HG03520 (cell line): ENCODE results near the gene TTLL11.
"Not testable (repeated sequence)": the region's sequence is repeated elsewhere in the genome, so short reads cannot be mapped to it uniquely, and the experiment has no call there.

ENCODE experiments used
- ATAC-seq: cut with Tn5 transposase; IDR thresholded peaks from one replicate; pipeline ENCODE4 v1.9.1; 2021; ENCODE audit warnings: mild to moderate bottlenecking, moderate library complexity; ENCODE audit not compliant: unreplicated experiment

Gene TTLL11

DNA sequence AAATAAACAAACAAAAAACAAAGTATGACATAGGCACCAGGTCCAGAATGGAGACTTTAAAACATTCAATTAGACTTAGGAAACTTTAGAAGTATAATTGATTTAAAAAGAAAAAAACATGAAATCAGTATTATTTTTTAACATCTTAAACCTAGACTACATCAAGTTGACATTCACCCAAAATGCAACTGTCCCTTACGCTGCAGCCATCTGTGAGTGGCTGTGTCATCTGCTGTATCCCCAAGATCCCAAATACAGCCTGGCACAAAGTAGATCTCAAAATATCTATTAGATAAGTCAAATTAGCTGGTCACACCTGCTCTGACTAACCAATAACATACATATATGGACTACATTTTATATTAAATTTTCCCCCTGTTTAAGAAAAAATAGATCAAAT, 7.8 kb downstream of the TTLL11 start:
- ATAC-seq = no peak

DNA sequence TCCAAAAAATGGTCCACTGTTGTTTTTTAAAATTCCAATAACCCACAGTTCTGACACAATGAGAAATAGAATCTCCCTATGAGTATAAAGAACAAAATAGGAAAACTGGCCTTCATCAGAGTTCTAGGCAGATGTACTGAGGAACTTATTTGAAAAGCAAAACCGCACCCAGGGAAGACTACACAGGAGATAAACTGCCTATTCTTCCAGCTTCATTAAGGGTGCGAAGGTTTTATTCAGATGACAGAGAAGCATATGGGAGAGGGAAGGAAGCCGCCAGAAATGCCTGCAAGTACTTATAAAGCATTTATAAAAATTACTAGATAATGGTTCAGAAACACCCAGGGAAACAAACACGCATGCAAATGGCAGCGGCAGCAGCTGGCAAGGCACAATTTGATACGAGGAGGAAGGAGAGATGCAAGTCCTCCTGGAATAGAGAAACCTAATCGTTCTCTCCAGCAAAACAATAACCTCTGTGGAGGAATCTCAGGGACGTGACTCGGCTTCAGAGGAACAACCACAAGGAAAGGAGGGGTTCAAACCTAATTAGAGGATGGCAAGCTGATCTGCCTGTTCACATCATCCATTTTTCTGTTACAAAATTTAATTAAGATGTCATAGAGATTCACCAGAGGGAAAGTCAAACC, 9.0 kb downstream of the TTLL11 start:
- ATAC-seq = no peak

DNA sequence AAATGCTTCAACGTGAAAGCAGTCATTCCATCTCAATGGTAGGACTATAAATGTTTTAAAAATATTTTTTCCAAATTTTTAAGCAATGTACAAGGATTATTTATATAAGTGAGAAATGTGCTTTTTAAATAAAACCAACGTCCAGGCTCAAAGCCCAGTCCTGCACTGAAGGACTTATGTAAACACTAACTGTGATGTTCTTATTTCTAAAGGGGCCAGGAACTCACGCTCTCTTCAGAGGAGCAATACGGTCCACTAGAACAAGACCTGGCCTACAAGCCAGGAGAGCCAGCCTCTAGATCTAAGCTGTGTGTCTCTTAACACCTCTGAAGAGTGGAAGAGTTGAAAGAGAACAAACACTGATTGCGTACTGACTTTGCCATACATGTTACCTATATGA, 12.1 kb downstream of the TTLL11 start:
- ATAC-seq = no peak

DNA sequence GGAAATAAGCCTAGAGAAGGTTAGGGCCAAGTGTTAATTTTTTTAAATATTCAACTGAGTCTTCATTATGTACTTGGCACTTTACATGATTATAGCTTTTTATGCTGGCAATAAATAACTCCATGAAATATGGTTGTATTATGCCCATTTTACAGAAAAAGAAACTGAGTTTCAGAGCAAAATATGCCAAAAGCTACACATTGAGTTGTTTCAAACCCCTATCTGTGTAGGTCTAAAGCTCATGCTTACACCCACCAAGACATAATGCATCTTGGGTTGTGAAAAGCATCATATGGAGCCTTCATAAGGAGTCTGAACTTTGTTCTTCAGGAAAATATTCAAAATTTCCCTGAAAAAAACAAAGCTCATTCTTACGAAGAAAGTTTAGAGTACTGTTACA, 14.6 kb downstream of the TTLL11 start:
- ATAC-seq = no peak

DNA sequence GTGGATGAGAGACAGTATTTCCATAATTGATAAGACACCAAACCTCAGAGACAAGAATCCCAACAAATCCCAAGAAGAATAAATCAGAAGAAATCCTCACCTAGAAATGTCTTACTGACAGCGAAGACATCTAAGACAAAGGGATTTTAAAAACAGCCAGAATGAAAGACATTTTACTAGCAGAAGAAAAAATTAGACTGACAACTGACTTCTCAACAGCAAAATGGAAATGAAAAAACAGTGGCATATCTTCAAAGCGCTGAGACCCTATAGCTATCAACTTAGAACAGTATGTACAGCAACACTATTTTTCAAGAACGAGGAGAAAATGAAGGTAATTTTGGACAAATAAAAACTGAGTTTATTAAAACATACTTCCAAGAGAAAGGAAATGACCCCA, 16.3 kb downstream of the TTLL11 start:
- ATAC-seq = no peak

DNA sequence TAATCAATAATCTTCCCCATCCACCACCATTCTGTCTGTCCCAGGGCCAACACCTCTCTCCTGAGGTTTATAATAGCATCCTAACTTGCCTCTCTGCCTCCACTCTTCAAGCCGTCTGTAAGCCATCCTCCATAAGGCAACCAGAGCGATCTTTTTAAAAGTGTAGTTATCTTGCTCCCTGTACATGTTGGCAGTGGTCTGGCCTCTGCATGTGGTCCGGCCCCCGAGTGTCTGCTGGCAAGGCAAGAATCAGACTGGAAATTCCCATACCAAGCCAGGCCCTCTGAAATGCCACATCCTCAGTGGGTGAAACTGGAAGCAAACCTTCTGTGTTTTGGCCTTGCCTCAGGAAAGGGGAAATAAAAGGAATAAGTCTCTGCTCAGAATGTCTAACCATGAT, 17.0 kb downstream of the TTLL11 start:
- ATAC-seq = no peak

DNA sequence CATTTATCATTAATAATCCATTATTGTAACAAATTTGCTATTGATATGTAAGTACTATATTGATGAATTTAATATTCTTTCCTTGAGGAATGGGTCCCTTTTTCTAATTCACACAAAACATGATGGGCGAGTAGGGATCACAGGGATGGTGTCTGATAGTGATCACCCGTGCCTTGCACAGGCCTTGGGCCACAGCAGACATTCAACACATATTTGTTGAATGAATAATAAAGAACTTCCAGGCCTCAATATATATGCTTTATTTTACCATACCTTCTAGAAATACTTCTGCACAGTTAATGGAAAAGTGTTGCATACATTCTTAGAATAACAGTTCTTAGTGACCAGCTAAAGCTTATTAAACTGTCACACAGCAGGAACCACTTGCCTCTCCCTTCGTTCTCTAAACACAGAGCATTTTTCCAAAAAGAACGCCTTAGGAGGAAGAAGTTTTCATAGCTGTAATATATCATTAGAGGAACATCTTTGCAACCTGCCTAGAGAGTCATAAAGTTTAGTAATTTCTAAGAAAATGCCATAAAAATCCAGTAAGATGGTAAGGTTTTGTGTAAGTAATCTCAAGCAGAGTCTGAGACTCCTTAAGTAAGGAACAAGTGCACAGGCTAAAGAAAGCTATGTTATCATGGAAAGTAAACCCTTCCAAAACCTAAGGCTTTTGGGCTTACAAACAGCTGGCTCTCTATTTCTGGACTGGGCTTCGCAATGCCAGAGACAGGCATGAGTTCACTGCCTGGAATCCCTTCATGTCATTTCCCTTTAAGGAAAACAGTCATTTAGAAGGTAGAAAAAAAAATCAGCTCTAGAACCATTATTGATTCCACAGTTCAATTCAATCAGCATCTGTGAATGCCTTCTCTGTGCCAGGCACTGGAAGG, 17.7 kb downstream of the TTLL11 start:
- ATAC-seq = no peak

DNA sequence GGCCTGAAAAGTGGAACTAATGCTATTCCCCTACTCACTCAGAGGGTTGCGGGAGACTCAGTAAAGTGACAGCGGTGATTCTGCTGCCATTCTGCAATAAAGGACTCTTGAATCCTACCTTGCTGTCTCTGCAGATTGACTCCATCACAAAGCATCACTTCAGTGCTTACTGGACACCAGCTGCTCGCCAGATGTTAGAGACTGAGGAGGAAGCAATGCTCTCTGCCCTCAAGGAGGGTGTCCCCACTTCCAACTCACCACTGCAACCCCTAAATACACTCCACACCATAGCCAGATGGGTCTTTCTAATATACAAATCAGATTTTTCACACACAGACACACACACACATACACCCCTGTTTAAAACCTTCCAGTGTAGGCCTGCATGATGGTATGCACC, 21.4 kb downstream of the TTLL11 start:
- ATAC-seq = no peak

DNA sequence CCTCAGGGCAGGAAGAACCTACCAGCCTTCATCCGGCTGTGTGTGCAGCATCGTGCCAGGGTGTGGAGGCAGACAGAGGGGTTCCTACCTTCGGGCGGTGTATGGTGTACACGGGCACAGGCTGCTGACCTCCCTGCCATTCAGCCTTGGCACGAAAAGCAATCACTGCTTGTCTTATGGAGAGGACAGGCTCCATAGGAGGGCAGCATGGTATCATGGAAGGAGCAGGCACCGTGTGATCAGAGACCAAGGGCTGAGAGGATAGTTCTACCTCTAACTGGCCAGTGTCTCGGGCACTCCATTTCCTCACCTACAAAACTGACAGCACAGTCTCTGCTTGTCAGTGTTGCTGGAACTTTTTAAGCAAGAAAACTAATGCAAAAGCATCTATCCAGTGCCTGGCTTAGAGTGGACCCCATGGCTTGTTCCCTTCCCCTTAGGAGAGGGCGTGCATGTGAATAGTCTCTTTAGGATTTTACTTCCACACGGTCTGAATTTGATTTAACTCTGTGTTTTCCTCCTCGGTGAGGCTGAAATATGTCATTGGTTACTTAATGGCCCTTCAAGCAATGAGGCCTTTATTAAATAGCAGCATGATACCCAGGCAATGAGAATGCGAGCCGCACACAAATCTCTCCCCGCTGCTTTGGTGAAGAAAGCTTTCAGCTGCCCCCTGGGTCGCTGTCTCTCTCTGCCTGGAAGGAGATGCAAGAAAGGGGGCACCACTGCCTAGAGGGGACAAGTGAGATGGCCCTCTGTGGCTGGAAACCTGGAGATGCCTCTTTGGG, 22.2 kb downstream of the TTLL11 start:
- ATAC-seq = no peak

DNA sequence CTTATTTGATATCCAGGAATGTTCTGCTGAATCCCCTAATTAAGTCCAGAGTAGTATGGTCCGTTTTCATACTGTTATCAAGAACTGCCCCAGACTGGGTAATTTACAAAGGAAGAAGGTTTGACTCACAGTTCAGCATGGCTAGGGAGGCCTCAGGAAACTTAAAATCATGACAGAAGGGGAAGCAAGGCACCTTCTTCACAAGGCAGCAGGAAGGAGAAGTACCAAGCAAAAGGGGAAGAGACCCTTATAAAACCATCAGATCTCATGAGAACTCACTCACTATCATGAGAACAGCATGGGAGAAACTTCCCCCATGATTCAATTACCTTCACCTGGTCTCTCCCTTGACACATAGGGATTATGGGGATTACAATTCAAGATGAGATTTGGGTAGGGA, 26.4 kb downstream of the TTLL11 start:
- not testable (repeated sequence) for ATAC-seq

DNA sequence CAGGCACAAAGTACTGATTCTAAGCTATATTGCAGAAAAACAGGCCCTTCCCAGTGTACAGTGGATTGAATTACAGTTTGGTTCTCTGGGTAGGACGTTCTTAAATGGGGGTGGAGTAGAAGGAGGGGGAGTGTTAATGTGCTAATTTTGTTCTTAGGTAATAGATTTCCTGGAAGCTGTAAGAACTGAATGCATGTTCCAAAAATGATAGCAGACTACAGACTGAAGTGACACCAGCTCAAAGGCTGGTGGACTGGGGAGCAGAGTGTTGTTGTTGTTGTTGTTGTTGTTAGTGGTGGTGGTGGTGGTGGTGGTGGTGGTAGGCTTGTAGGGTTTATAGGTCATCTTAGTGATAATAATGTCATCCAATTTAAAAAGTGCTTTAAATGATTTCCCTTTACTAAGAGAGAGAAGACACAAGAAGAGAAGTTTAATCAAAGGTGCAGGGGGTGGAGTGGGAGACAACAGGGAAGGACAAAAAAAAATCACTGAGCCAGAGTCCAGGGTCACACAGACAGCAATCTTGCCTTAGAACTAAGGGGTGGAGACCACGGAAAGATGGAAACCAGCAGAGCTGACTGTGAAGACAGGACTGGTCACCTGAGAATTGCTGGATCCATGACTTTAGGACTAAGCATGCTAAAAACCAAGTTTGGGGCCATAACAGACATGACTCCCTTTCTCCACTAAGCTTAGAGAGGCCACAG, 27.0 kb downstream of the TTLL11 start:
- ATAC-seq = no peak

DNA sequence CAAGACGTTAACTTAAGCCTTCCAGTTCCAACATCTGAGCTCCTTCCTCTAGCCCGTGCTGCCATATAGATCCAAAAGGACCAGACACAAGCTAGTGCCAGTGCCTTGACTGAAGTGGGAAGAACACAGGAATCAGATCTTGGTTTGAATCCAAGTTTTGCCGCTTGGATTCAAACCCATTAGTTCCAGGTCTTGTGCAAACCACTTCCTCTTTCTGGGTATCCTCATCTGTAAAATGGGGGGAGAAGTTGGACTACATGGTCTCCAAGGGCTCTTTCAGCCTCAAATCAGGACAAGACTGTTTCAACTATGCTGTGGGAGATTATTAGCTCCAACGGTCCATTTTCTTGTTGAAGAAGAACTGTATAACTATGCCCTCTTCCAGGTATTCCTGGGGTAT, 32.6 kb downstream of the TTLL11 start:
- ATAC-seq = no peak

DNA sequence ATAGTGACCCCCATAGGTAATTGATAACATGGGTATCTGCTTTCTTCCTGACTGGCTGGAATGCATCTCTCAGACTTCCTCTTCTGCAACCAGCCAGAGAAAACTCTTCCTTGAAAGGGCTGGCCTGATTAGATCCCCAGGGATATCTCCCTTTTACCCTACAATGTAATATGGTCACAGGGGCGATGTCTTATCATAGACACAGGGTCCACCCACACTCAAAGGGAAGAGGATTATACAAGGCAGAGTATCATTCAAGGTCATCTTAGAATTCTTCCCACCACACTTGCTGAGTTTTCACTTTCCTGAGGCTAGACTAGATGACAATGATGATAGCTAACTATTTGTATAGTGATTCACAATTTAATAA, 33.2 kb downstream of the TTLL11 start:
- ATAC-seq = no peak

DNA sequence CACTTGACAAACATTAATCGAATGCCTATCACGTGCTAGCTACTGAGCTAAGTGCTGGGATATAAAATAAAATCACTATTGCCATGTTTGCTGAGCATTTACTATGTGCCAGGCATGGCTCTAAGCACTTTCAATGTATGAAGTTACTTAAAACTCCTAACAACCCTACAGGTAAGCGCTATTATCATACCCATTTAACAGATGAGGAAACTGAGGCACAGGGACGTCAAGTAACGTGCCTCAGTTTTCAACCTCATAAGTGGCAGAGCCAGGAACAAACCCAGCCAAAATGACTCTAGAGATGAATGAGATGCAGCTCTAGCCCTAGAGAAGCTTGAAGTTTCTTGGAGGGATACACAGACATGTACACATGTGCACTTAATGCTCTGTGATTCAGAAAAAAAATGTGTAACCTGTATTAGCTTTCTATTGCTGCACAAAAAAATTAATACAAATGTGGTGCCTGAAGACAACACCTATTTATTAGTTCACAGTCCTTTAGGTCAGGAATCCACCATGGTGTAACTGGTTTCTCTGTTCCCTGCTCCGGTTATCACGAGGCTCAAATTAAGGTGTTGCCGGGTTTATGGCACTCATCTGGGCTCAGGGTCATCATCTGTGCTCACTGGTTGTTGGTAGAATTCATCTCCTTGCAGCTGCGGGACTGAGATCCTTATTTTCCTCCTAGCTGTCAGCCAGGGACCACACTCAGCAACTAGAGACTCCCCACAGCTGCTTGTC, 33.7 kb downstream of the TTLL11 start:
- ATAC-seq = no peak

DNA sequence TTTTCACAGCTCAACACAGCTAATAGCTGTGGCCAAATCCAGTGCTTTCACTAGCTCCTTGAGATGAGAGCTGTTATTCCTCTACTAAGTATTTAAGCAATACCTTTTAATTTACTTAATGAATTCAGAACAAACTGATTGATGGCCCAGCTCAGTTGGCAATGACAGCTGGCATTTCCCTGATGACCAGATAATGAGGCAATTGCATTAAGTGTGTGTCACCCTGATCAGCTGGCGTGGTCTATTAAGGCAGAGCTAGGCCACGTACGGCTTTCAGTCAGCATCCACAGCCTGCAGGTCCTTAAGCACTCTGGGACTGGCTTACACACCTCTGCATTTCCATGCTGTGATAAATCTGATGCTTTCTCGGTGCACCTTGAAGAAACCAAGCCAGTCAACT, 34.4 kb downstream of the TTLL11 start:
- ATAC-seq = no peak

DNA sequence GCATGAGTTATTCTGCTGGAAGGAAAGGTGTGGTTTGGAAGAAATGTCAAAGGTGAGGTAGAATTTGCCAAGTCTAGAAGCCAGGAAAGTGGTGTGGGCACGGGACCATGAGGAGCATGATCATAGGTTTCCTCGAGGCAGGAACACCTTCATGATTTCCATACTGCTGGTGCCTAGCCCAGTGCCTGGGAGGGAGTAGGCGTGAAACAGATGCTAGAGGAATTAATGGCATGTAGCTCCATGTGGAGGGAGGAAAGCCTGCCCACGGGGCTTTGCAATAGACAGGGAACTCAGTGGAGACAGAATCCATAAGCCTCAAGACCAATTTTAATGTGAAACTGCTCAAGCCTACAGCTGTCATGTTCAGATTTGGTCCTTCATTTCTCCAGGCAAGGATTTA, 35.1 kb downstream of the TTLL11 start:
- no peak for ATAC-seq

DNA sequence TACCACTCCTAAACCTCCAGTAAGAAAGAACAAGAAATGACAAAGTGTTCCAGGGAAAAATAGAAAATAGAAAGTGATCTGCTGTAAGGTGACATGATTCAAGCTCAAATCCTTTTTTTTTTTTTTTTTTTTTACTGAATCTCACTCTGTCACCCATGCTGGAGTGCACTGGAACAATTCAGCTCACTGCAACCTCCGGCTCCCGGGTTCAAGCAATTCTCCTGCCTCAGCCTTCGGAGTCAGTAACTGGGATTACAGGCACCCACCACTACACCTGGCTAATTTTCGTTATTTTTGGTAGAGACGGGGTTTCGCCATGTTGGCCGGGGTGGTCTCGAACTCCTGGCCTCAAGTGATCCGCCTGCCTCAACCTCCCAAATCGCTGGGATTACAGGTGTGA, 35.9 kb downstream of the TTLL11 start:
- no peak for ATAC-seq

DNA sequence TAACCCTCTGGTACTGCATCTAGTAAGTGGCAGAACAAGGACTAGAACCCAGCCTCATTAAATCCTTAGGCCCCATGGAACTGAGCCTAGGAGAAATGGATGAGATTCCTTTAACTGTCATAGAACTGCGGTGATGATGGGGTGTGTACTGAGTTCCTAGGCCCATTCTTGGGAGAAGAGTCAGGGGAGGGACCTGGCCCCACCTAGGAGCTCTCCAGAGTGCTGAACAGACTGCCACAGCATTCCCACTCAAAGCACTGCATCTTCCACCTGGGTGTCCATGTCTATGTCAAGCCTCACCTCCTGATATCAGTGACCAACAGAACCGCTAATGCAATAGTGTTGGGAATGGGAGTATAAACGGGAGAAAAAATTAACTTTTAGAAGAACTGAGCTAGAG, 36.6 kb downstream of the TTLL11 start:
- ATAC-seq = no peak

DNA sequence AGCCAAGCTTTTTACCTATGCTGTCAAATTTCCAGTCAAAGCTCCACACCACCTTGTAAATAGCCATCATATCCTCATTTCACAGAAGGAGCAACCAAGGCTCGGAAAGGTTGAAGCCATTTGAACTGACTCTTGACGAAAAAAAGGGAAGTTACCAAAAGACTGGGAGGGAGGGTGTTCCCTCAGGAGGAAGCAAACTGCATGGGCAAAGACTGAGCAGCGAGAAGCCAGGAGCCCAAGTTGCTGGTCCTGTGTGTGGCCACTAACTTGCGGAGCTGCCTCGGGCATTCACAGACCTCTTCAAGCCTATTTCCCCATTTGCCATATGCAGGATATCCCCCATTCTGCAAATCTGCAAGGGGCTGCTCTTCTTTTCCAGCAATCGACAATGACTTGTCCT, 37.4 kb downstream of the TTLL11 start:
- ATAC-seq = no peak

DNA sequence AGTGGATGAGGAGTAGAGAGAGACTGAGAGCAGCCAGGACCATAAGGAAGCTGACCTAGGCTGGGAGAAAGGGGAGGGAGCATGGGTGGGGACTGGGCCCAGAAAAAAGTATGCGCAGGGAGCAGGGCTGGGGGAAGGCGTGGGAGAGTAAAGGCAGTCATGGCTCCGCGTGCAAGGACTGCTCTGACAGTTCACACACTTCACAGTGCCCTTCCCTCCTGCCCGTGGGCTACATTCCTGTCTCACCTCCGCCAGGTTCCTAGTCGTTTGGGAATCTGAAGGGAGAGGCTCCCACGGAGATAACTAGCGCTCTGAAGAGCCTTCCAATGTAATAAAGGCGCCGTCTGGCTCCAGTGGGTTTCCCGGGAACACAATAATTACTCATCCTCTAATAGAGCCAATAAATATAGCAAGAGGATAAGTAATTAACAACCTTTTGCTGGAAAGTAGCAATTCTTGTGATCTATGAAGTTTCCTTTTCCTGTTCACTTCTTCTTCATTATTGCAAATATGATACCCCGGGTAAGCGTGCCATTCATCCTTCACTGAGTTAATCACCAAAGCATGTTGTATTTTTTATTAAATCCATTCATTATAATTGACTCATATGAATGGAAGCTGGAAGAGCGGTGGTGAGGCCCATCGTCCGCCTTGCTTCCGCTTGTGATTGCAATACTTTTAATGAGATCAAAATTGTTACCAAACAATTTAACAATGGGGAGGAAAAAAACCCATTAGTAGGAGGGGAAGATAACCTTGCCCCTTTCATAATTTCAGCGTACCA, 39.3 kb downstream of the TTLL11 start:
- ATAC-seq = no peak
